HG02840 (cell line): ENCODE results near the gene SMIM32.

Experiments used
- ATAC-seq: cut with Tn5 transposase; IDR thresholded peaks from one replicate; pipeline ENCODE4 v1.9.1; 2021; ENCODE audit warnings: mild to moderate bottlenecking, moderate library complexity, moderate number of reproducible peaks; ENCODE audit not compliant: unreplicated experiment, low FRiP score

The SMIM32 gene

GRCh38 chr5:136190091-136190720 is 2.8 kb downstream of the SMIM32 start:
- ATAC-seq, result no peak

- ATAC-seq, result no peak
Observed at GRCh38 chr5:136188859-136189258, 4.1 kb downstream of the SMIM32 start.

GRCh38 chr5:136186796-136187195 is 6.2 kb downstream of the SMIM32 start:
- no peak for ATAC-seq

- ATAC-seq, result no peak
Observed at GRCh38 chr5:136185974-136186665, 6.8 kb downstream of the SMIM32 start.

GRCh38 chr5:136182618-136183017 is 10.3 kb downstream of the SMIM32 start:
- no peak for ATAC-seq

- ATAC-seq, result no peak
Observed at GRCh38 chr5:136174021-136174659, 18.8 kb downstream of the SMIM32 start.

GRCh38 chr5:136169218-136169617 is 23.7 kb downstream of the SMIM32 start:
- no peak for ATAC-seq

- ATAC-seq, result no peak
Observed at GRCh38 chr5:136166909-136167308, 26.1 kb downstream of the SMIM32 start.

- ATAC-seq, result peak; percentile 50
Observed at GRCh38 chr5:136164226-136164625, 28.7 kb downstream of the SMIM32 start.

- no peak for ATAC-seq
Observed at GRCh38 chr5:136162008-136162407, 31.0 kb downstream of the SMIM32 start.

- ATAC-seq, result no peak
Observed at GRCh38 chr5:136159457-136159856, 33.5 kb downstream of the SMIM32 start.

GRCh38 chr5:136157514-136157913 is 35.4 kb downstream of the SMIM32 start:
- no peak for ATAC-seq

GRCh38 chr5:136155761-136156160 is 37.2 kb downstream of the SMIM32 start:
- no peak for ATAC-seq

GRCh38 chr5:136155078-136155477 is 37.9 kb downstream of the SMIM32 start:
- ATAC-seq, result no peak

GRCh38 chr5:136153581-136154236 is 39.3 kb downstream of the SMIM32 start:
- no peak for ATAC-seq

GRCh38 chr5:136149891-136150290 is 43.1 kb downstream of the SMIM32 start:
- no peak for ATAC-seq

GRCh38 chr5:136147632-136148031 is 45.3 kb downstream of the SMIM32 start:
- ATAC-seq, result no peak

GRCh38 chr5:136146201-136146600 is 46.8 kb downstream of the SMIM32 start:
- ATAC-seq, result no peak

- no peak for ATAC-seq
Observed at GRCh38 chr5:136145030-136145429, 47.9 kb downstream of the SMIM32 start.

GRCh38 chr5:136143763-136144162 is 49.2 kb downstream of the SMIM32 start:
- no peak for ATAC-seq

- no peak for ATAC-seq
Observed at GRCh38 chr5:136143312-136143711, 49.6 kb downstream of the SMIM32 start.
